ENCODE results near the gene PODXL2. TPM values are rescaled to one million over a fixed set of nuclear protein-coding genes. Genes with fewer than 3 reads are reported as not detected.

PODXL2 gene
- total RNA-seq, 1 donor from 2014 or later = 74.0 TPM

GRCh38 chr3:127715532-127715931 lies 86.5 kb downstream of the PODXL2 start:
- H3K36me3 Mint-ChIP-seq (ENCODE audit: low read depth) = no peaks in the 10 kb centered on the region
- no peaks in the 10 kb centered on the region for H3K27me3 Mint-ChIP-seq (ENCODE audit: low read depth)
- peaks cover 10% of the 10 kb centered on the region for H3K4me1 Mint-ChIP-seq
- no peaks in the 10 kb centered on the region for H3K9me3 Mint-ChIP-seq
- DNase-seq (ENCODE audit: low read depth, low spot score) = no peak
- TF ChIP-seq, protein P1, sequence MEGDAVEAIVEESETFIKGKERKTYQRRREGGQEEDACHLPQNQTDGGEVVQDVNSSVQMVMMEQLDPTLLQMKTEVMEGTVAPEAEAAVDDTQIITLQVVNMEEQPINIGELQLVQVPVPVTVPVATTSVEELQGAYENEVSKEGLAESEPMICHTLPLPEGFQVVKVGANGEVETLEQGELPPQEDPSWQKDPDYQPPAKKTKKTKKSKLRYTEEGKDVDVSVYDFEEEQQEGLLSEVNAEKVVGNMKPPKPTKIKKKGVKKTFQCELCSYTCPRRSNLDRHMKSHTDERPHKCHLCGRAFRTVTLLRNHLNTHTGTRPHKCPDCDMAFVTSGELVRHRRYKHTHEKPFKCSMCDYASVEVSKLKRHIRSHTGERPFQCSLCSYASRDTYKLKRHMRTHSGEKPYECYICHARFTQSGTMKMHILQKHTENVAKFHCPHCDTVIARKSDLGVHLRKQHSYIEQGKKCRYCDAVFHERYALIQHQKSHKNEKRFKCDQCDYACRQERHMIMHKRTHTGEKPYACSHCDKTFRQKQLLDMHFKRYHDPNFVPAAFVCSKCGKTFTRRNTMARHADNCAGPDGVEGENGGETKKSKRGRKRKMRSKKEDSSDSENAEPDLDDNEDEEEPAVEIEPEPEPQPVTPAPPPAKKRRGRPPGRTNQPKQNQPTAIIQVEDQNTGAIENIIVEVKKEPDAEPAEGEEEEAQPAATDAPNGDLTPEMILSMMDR (conservative IDR thresholded peaks at IDR 0.05) = no peak
- H3K4me3 Mint-ChIP-seq = no peak overlapping the region
- no peak overlapping the region for H3K27ac Mint-ChIP-seq (ENCODE audit: unreplicated experiment)

DNA sequence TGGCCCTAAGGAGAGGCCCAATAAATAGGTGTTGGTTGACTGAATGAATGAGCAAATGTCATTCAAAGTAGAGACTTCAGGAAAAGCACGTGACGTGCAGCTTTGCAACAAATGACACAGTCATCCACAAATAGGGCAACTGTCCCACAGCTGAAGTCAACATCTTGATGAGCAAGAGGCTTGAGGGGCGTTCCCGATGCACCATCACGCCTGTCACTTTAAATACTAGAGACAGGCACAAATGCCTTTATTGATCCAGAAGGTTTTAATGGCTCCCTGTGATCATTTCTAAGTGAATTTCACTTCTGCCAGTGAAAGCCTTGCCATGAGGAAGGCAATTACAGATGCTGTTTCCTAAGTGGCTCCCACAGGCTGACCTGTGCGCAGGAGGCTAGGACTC lies 87.4 kb downstream of the PODXL2 start:
- Mint-ChIP-seq H3K27me3 (ENCODE audit: low read depth) (no peaks in the 10 kb centered on the region), H3K4me3 (no peak overlapping the region), H3K27ac (ENCODE audit: unreplicated experiment) (no peak overlapping the region), H3K4me1 (peaks cover 10% of the 10 kb centered on the region), H3K36me3 (ENCODE audit: low read depth) (no peaks in the 10 kb centered on the region), H3K9me3 (no peaks in the 10 kb centered on the region)
- TF ChIP-seq, protein P1 (conservative IDR thresholded peaks at IDR 0.05) = no peak
- DNase-seq (ENCODE audit: low read depth, low spot score) = no peak

DNA sequence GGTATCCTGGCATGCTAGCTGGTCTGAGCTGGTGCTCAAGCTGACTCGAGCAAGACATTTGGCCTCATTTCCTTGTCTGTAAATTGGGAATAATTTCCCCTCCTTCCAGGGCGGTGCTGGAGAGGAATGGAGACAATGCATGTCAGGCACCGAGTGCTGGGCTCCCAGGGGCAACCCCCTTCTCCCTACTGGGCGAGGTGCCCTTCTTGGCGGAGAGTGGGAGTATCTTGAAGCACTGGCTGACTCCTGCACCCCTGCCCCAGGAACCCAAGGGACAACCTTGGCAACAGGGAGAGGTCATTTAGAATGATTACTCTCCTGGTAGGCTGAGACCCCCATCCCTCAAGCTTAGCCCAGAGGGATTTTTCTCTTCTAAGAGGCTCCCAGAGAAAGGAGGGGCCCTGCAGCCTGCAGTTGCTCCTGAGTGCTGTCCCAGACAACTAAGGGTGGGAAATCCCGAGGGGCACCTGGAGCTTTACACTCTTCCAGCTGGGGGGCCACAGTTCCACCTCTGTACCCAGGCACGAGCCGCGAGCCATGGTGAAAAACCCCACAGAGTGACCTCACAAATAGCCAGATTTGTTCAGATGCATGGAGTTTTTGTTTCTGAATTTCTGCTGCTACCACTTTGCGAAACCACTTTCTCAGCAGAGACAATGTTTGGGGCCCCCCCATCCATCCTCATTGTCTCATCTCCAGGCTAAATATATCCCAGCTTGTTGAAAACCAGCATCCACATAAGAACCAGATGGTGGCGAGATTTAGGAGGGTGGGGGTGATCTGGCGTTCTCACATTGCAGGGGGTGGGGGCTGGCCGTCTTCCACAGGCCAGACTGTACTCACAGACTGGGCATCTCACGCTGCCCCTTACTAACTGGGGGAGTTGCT lies 88.6 kb downstream of the PODXL2 start:
- H3K27ac Mint-ChIP-seq (ENCODE audit: unreplicated experiment) = no peak overlapping the region
- H3K36me3 Mint-ChIP-seq (ENCODE audit: low read depth) = no peaks in the 10 kb centered on the region
- H3K4me1 Mint-ChIP-seq = peaks cover 13% of the 10 kb centered on the region
- no peak overlapping the region for H3K4me3 Mint-ChIP-seq
- TF ChIP-seq, protein P1 (conservative IDR thresholded peaks at IDR 0.05) = no peak
- DNase-seq (ENCODE audit: low read depth, low spot score) = no peak
- H3K9me3 Mint-ChIP-seq = no peaks in the 10 kb centered on the region
- H3K27me3 Mint-ChIP-seq (ENCODE audit: low read depth) = no peaks in the 10 kb centered on the region

GRCh38 chr3:127718245-127718915 lies 89.4 kb downstream of the PODXL2 start:
- no peaks in the 10 kb centered on the region for H3K36me3 Mint-ChIP-seq (ENCODE audit: low read depth)
- TF ChIP-seq, protein P1 (conservative IDR thresholded peaks at IDR 0.05) = no peak
- no peaks in the 10 kb centered on the region for H3K27me3 Mint-ChIP-seq (ENCODE audit: low read depth)
- no peaks in the 10 kb centered on the region for H3K9me3 Mint-ChIP-seq
- peak overlapping the region; percentile 91 for H3K27ac Mint-ChIP-seq (ENCODE audit: unreplicated experiment)
- no peak overlapping the region for H3K4me3 Mint-ChIP-seq
- no peak for DNase-seq (ENCODE audit: low read depth, low spot score)
- H3K4me1 Mint-ChIP-seq = peaks cover 20% of the 10 kb centered on the region

- Mint-ChIP-seq H3K36me3 (ENCODE audit: low read depth) (peaks cover 3% of the 10 kb centered on the region), H3K9me3 (no peaks in the 10 kb centered on the region), H3K4me1 (peaks cover 20% of the 10 kb centered on the region), H3K4me3 (no peak overlapping the region), H3K27ac (ENCODE audit: unreplicated experiment) (peak overlapping the region; percentile 91), H3K27me3 (ENCODE audit: low read depth) (no peaks in the 10 kb centered on the region)
- TF ChIP-seq, protein P1 (conservative IDR thresholded peaks at IDR 0.05) = no peak
- DNase-seq (ENCODE audit: low read depth, low spot score) = no peak
Observed at GRCh38 chr3:127718916-127719290, 89.9 kb downstream of the PODXL2 start.

Data from neural crest cell (in vitro differentiated cells).